Measurements from ENCODE around the gene GOLGA6C.
"Not testable (repeated sequence)": the region's sequence is repeated elsewhere in the genome, so short reads cannot be mapped to it uniquely, and the experiment has no call there.

Gene GOLGA6C

GRCh38 chr15:75227663-75228280 is 30.4 kb upstream of the GOLGA6C start:
- no peak for DNase-seq (ENCODE audit: low read depth, low spot score)

GRCh38 chr15:75228787-75229186 is 29.3 kb upstream of the GOLGA6C start:
- DNase-seq (ENCODE audit: low read depth, low spot score), result no peak

DNA sequence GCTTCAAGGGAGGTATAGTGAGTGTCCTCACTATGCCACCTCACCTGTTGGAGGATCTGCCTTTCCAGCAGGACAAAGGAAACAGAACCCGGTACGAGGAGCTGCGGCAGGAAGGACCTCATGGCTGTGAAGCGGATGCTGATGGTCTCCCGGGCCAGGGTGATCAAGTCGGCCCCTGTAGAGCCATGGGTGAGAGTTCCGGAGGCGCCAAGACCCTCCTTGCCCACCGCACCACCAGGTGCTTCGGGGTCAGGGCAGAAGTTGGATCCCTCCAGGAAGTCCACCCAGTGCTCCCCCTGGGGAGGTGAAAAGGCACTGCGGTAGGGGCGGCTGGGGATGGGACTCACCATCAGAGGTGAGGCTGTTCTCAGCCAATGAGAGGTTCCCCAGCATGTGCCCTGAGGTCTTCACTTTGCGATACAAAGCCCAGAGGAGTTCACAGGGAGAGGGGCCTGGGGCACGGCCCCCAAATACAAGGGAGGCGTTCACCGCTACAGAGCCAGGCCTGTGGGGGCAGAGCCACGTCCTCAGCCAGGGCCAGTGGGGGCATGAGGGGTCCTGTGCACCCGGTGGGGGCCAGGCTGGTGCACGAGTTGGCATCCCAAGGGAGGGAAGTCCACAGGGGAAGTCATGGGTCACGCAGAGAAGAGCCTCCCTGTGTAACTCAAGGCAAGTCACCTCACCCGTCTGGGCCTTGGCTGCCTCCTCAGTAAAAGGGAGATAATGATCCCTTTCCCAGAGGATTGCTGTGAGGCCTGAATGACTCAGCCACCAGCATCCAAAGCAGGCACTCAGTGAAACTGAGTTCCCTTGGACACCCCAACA is 28.7 kb upstream of the GOLGA6C start:
- DNase-seq (ENCODE audit: low read depth, low spot score), result no peak

GRCh38 chr15:75230016-75230343 is 28.2 kb upstream of the GOLGA6C start:
- no peak for DNase-seq (ENCODE audit: low read depth, low spot score)

- DNase-seq (ENCODE audit: low read depth, low spot score), result no peak
Measured at GRCh38 chr15:75230551-75231371, 27.4 kb upstream of the GOLGA6C start.

GRCh38 chr15:75231836-75232235 is 26.3 kb upstream of the GOLGA6C start:
- DNase-seq (ENCODE audit: low read depth, low spot score), result no peak

- no peak for DNase-seq (ENCODE audit: low read depth, low spot score)
Measured at GRCh38 chr15:75232252-75232813, 25.8 kb upstream of the GOLGA6C start.

- no peak for DNase-seq (ENCODE audit: low read depth, low spot score)
Measured at GRCh38 chr15:75232826-75233503, 25.2 kb upstream of the GOLGA6C start.

- no peak for DNase-seq (ENCODE audit: low read depth, low spot score)
Measured at GRCh38 chr15:75233504-75234190, 24.5 kb upstream of the GOLGA6C start.

GRCh38 chr15:75234191-75234810 is 23.8 kb upstream of the GOLGA6C start:
- no peak for DNase-seq (ENCODE audit: low read depth, low spot score)

- no peak for DNase-seq (ENCODE audit: low read depth, low spot score)
Measured at GRCh38 chr15:75235051-75235673, 23.0 kb upstream of the GOLGA6C start.

GRCh38 chr15:75235760-75236729 is 22.1 kb upstream of the GOLGA6C start:
- no peak for DNase-seq (ENCODE audit: low read depth, low spot score)

- no peak for DNase-seq (ENCODE audit: low read depth, low spot score)
Measured at GRCh38 chr15:75237316-75237982, 20.7 kb upstream of the GOLGA6C start.

DNA sequence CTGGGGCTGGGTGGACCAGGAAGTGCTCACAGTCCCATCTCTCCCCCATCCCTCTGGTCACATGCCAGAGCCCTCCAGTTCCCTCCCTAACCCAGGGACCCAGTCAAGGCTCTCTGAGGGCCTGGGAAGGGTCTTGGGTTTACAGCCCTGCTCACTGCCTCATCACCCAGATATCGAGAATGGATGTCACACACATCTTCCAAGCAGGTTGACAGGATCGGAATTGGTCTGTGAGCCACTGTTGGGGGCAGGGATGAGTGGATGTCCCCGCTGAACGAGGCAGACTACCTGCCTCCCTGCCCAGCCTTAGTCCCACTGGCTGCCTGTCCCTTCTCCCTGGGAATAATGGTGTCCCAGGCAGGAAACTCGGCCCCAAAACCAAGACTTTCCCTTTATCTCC is 20.0 kb upstream of the GOLGA6C start:
- no peak for DNase-seq (ENCODE audit: low read depth, low spot score)

GRCh38 chr15:75245741-75246140 is 12.4 kb upstream of the GOLGA6C start:
- DNase-seq (ENCODE audit: low read depth, low spot score), result not testable (repeated sequence)

GRCh38 chr15:75248991-75249390 is 9.1 kb upstream of the GOLGA6C start:
- DNase-seq (ENCODE audit: low read depth, low spot score), result not testable (repeated sequence)

DNA sequence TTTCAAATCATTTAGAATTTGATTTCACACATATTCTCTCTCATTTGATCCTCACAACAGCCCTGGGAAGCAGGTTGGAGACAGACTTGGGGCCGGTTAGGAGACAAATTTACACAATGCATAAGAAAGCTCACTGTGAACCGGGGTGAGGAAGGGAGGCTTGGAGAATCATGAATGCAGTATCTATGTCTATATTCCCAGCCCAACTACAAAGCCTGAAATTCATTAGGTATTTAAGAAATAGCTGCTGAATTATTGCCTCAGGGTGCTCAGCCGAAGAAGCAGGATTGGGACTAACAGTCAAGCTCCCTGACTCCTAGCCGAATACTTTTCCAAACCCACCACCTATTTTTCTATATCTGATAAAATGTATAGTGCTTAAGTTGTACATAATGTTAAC is 8.4 kb upstream of the GOLGA6C start:
- DNase-seq (ENCODE audit: low read depth, low spot score), result no peak

- not testable (repeated sequence) for DNase-seq (ENCODE audit: low read depth, low spot score)
Measured at GRCh38 chr15:75251343-75251742, 6.8 kb upstream of the GOLGA6C start.

Data from activated CD4-positive, CD25-positive, alpha-beta regulatory T cell treated with anti-CD3 and anti-CD28 coated beads, Interleukin-2, amount 50 U/mL, for 16 hours (primary cell).